GM19328 (cell line): ENCODE results near the gene JARID2.

ENCODE experiments used
- ATAC-seq: cut with Tn5 transposase; IDR thresholded peaks from one replicate; pipeline ENCODE4 v1.9.1; 2021; ENCODE audit warnings: mild to moderate bottlenecking, moderate library complexity; ENCODE audit not compliant: unreplicated experiment

The JARID2 gene

DNA sequence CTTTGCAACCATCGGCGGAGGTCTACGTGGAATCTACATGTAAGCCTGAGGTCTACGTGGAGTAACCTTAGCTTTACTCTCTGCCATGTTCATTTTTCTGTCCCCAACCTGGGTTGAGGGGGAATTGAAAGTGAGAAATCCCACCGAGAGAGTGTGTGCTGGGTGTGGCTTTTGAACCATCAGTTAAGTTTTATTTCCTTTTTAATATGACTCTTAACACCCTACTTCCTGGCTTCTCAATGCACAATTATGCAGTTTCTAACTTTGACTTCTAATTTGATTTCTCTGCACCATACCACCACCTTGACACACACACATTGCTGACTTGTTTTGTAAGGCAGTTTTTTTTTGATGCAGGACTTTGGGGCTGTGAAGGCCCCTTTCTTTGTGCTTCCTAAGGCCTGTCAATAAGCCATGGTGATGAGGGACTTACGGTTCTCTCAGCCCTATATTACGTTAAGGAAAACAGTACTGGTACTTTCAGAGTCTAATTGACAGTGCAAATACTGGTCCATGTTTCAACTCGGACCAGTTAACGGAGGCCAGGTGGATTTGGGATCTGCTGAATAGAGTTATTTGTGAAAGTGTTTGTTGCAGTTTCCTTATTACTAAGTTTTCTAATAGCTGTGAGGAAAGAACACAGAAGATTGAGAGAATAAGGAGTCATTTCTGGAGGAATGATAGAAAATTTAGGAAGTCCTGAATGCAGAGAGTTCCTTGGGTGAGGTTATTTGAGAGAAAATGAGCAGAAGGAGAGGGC, 206.5 kb downstream of the JARID2 start:
- no peak for ATAC-seq

DNA sequence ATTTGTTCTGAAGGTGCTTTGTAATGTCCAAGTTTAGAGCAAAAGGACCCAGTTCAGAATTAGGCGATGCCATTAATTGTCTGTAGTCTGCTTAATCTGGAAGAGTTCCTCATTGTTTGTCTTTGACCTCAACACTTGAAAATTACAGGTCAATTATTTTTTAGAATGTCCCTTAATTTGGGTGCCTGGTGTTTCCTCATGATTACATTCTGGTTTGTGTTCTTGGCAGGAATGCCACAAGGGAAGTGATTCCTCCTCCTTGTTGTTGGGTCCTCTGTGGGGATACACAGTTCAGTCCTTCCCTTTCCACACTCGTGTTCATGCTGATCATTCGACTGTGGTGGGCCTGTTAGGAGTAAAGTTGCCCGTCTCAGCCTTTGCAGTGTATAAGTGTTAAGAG, 207.3 kb downstream of the JARID2 start:
- ATAC-seq, result no peak

- no peak for ATAC-seq
Observed at GRCh38 chr6:15453622-15454021, 207.8 kb downstream of the JARID2 start.

DNA sequence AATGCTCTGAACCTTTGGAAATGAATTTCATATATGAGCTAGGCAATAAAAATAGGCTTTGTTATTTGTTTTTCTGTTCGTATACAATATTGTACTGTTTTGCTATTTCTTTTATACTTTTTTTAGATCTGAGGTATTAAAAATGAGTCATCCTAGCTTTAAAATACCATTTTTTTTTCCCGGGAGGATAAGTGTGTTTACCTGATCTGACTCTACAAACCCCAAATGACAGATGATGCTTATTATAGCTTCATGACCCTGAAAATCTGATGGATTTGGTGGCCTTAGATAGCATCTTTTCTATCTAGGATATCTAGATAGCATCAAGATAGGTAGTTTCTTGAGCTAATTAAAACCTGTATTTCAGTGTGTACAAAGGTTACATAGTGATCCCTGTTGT, 210.6 kb downstream of the JARID2 start:
- ATAC-seq, result no peak

GRCh38 chr6:15457121-15457650, 211.3 kb downstream of the JARID2 start:
- ATAC-seq, result no peak

DNA sequence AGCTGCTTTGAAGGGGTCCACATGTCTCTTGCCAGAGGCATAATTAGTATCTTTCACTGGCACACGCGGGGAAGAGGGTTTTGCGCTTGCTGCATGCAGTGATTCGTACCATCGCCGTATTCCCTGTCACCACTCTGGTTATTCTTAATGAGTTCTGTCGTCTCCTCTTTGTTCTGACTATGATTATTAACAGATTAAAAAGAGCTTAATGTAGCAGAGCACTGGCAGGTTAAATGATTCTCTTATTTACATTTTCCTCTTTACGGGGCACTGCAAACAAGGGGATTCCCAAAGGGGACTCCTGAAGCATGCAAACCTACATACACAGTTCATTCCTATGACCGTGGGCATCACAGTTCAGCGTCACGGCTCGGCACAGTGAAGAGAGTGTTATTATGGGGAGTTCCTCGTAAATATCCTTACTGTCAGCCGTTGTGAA, 212.2 kb downstream of the JARID2 start:
- ATAC-seq, result no peak

DNA sequence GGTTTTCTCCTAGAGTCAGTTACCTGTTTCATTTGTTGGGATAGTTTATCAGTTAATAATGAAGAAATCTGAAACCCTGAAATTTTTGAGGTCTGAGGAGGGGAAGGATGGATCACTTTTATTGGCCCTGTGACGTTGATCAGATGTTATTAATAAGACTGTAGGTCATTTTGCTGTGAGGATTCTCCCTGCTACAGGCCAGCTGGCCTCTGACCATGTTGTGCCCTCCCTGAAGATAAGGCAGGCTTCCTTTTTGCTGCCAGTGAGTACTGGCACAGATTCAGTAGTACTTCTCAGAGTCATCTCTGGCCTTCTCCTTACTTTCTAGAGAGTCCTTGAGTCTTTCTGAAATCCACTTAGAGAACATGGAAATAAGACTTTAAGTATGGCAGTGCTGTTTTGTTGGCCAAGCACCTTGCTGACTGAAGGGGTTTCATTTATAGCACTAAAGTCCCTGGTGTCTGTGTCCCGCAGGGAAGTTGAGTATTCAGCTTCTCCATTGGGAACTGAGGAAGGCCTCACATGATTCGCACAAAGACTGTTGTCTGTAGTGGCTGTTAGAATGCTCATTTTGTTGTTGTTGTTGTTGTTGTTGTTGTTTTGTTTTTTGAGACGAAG, 214.3 kb downstream of the JARID2 start:
- ATAC-seq, result no peak

DNA sequence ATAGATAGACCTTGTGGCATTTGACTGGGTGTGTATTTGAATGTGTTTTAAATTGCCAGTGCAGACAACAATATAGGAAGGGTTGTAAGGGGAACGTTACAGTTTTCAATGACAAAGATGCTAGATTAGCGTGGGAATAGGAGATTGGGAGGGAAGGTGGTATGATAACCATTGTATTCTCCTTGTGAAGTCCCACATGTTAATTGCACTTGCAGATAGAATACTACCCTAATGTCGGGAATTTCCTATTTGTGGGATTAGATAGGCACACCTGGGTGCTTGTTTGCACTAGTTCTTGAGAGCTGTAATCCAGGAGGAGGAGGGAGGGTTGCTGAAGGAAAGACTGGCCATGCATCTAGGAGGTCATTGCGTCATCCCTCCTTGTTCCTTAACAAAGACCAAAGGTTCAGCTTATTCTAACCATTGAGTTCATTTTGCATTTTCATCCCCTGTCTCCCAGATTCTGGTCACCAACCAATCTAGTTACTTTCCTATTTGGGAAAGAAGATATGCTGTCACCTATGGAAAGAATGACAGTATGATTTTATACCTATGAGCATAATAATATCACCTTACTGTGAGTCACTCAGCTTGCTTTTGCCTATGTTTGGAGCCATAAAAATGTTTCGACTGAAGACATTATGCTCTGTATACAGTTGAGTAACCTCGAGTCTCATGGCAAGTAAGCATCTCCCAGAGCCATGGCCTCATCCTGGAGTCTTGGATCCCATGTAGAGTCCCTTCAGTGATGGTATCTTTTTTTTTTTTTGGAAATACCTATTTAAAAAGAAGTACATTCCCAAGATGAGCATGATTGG, 215.5 kb downstream of the JARID2 start:
- no peak for ATAC-seq

DNA sequence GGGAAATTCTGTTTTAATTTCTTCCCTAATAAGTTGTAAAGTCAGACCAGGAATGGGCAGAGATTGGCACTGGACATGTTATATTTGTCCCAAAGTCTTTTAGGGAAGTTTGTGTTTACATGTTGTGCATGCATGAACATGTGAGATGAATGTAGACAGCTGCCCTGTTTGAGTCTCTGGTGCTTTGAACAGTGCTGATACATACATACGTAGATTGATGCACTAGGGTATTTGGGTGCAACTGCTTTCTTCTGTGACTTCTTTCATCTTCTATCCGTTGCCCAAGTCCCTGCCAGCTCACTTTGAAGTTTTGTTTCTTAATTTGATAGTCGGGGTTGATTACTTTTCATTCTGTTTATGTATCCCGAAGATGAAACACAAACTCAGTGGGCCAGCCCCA, 216.4 kb downstream of the JARID2 start:
- ATAC-seq, result no peak

GRCh38 chr6:15462717-15463525, 217.1 kb downstream of the JARID2 start:
- no peak for ATAC-seq

- ATAC-seq, result no peak
Observed at GRCh38 chr6:15464211-15464725, 218.4 kb downstream of the JARID2 start.

DNA sequence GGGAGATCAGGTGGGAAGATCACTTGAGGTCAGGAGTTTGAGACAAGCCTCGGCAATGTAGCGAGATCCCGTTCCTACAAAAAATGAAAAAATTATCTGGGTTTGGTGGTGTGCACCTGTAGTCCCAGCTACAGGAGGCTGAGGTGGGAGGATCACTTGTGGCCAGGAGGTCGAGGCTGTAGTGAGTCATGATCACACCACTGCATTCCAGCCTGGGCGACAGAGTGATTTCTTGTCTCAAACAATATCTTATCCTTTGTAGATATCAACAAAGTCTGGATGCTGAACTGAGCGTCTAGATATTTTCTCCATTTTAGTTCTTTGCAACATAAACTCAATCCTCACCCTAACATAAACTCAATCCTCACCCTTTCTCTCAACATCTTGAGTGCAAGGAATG, 219.3 kb downstream of the JARID2 start:
- no peak for ATAC-seq

DNA sequence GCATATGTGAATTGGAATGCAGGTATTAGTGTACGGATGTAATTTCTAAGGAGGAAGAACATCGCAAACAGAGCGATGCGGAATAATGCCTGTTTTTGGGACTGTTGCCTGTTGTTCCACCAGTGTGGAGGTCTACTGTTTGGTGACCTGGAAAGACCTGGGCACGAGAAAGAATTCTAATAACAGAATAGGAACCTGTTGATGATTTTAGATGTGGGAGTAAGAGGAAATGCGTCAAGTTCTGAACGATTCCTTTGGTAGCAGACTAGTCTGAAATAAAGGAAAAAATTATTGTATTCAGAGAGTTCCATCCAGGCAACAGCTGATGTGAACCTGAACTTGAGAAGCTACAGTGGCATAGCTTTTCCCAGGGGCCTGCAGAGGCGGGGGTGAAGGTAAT, 224.9 kb downstream of the JARID2 start:
- ATAC-seq, result no peak

DNA sequence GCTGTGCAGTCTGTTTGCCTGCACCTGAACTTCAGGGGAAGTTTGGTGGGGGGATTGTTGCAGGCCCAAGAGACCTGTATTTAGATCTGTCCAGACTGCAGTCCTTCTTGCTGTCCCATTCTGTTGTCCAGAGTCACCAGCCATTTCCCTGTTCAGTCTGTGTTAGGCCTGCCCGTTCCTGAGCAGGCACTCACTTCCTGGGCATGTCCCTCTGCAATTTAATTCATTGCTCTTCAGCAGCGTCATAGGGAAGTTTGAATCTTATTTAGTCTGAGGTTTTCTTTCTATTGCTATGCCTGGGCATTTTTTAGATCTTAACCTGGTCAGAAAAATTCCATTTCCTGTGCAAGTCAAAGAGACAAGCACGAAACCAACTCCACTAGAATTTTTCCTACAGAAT, 226.8 kb downstream of the JARID2 start:
- ATAC-seq, result no peak

DNA sequence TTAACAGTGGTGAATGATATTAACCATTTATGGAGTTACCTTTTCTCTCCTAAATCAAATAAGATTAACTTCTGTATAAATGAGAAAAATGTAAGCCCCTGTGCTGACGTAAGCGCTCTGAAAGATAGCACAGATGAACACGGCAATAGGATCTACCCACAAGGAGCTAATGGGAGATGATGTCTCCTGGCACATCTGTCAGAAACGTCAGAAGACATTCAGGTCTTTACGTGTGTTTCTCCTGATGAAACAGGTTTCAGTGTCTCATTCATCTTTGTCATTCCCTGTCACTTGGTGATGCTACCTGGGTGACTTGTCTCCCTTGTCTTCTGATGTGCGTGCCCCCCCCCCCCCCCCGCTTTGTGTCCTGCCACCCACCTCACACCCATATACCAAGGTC, 227.3 kb downstream of the JARID2 start:
- ATAC-seq, result no peak

DNA sequence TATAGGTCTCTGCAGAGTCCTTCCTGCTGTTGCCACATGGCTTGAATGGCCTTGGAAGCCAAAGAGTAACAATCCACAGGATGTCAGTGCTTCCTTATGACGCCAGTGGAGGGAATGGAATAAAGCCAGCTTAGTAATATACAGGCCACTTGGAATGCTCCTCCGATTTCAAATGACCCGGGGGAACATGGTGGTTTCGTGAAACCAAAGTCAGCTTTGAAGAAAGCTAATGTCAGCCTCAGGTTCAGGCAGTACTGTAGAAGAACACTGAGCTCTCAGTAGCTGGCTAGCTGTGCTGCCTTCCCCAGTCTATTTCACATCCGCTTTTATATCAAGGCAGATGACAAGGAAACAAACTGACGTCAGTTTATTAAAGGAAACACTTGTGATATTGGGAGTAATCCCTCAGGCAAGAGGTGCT, 227.9 kb downstream of the JARID2 start:
- no peak for ATAC-seq

DNA sequence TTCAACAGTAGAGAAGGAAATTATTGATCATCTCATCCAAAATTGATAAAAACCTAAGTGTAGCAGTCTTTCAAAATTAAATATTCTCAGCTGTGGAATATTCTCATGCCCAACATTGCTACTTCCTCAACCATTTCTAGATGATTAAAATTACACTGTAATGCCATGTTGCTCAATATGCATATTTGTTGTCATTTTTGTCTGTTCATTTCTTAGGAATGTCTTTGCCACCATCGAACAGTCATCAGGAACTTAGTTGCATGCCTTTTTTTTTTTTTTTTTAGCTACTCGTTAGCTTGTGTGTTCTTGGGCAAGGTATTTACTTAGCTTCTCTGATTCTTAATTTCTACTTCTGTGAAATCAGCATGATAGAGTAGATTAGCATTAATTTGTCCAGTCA, 228.3 kb downstream of the JARID2 start:
- no peak for ATAC-seq

GRCh38 chr6:15475261-15475660, 229.4 kb downstream of the JARID2 start:
- ATAC-seq, result no peak

DNA sequence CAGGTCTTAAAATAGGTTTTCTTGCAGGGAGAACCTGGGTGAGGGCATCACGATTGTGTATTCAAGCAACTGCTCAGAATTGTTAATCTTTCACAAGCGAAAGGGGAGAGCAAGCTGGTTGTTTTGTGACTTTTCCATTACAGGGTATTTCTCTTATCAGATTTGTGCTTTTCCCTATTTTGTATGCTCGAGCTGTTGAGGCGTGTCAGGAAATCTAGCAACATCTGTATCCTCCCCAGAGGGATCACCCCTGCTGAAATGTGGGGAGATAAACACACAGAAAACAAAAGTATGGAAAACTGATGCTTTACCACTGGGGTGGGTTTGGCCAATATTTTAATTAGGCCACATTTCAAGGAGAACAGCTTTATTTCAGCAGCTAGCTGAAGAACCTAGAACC, 230.0 kb downstream of the JARID2 start:
- no peak for ATAC-seq

DNA sequence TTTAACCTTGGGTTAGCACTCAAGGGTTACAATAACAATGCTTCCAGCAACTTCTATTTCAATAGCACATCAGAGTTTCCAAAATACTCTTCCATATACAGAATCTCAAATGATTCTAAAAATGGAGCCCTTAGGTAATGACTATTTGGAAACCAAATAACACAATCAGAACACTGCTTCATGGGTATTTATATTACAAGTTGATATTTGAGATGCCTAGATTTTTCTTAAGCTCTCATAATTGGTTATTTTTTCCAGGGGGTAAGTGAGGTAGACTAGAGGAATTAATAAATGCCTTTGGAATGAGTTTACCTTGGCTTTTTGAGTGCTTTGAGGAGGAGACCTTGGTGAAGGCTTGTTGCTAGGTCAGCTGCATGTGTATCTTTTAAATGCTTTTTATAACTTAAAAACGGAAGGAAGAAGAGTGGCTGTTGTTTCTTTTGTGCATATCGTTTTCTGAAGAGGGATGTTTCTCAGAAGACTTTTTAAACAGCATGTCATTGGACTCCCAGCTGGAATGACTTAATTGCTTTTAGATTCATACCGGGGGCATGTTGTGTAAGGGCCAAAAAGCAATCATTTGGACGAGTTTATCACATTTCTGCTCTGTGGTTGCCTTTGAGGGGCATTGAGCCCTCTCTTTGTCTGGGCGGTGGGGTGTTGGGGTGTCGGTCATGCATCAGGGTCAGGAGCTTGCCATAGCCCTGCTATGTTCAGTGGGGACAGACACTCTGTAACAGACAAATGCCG, 230.9 kb downstream of the JARID2 start:
- ATAC-seq, result no peak
